Activated naive CD8-positive, alpha-beta T cell treated with anti-CD3 and anti-CD28 coated beads, Interleukin-2, amount 50 U/mL, for 16 hours (primary cell): ENCODE results near the gene ATG3.
A peak's percentile ranks its signal among the peaks of the same experiment; 100 is the strongest.
"Not testable (repeated sequence)": the region's sequence is repeated elsewhere in the genome, so short reads cannot be mapped to it uniquely, and the experiment has no call there.

Experiments
- DNase-seq: peaks from one replicate; pipeline ENCODE4 v3.0.0-alpha.2; 2020; ENCODE audit warnings: low read depth, low spot score

Gene ATG3

GRCh38 chr3:112560721-112561483, 860 bp downstream of the ATG3 start:
- peak; percentile 44 for DNase-seq

GRCh38 chr3:112560307-112560706, 1.5 kb downstream of the ATG3 start:
- no peak for DNase-seq

DNA sequence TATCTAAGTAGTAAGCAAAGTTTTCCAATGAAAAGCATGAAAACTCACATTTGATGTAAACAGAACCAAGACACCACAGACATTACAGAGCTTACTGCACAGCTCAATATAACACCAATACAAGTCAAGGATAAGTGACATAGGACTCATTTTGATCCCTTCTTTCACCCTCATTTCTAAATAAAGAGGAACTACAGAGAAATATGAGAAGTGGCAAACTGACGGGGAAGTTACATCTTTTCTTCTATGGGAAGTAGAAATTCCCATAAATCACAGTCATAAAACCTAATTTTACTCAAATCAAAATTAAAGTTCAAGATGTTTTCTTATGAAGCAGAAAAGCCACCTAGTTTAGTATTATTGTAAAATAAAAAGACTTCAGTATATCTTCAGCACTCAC, 3.8 kb downstream of the ATG3 start:
- no peak for DNase-seq

DNA sequence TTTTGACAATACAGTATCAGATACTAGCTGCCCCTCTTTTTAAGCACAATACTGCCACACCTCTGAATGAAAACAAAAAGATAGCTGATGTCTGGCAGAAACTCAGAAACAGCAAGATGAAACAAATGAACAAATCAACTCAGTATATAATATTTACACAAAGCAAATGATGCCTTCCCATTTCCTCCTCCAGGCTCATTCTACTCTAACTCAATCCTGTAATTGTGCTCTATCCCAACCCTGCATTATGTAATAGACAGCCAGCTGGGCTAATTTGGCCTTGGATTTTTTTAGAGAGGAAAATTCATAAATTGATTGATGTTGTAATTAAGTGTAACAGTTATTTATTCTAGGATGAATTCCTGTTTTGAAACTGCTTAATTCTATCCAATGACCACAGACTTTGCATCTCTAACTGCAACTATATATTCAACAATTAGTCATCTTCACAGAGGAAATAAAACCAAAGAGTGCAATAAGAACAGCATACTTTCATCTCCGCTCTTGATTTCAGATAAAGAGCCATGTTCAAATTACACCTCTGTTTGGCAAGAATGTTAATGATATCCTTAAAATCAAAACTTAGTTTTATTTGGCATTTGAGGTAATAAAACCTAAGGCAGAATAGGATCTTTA, 6.1 kb downstream of the ATG3 start:
- DNase-seq = no peak

- DNase-seq = no peak
Observed at GRCh38 chr3:112550859-112551258, 10.9 kb downstream of the ATG3 start.

- no peak for DNase-seq
Observed at GRCh38 chr3:112546216-112546759, 15.5 kb downstream of the ATG3 start.

GRCh38 chr3:112539825-112540650, 21.7 kb downstream of the ATG3 start:
- DNase-seq = no peak

GRCh38 chr3:112531358-112531781, 30.4 kb downstream of the ATG3 start:
- DNase-seq = no peak

- DNase-seq = no peak
Observed at GRCh38 chr3:112530573-112530972, 31.2 kb downstream of the ATG3 start.

DNA sequence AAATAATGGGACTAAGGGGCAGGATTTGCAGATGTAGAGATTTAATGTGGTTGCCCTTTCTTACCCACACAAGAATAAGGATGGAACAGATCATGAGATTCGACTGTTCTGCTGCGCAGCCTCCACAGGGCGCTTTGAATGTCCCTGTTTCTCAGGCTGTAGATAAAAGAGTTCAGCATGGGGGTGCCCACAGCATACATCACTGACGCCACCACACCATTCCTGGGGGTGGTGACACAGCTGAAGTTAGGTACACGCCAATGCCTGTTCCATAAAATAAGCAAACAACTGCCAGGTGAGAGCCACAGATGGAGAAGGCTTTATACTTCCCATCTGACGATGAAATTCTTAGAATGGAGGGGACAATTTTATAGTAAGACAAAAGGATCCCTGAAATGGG, 37.6 kb downstream of the ATG3 start:
- not testable (repeated sequence) for DNase-seq

GRCh38 chr3:112519424-112520001, 42.2 kb downstream of the ATG3 start:
- DNase-seq = peak; percentile 1

DNA sequence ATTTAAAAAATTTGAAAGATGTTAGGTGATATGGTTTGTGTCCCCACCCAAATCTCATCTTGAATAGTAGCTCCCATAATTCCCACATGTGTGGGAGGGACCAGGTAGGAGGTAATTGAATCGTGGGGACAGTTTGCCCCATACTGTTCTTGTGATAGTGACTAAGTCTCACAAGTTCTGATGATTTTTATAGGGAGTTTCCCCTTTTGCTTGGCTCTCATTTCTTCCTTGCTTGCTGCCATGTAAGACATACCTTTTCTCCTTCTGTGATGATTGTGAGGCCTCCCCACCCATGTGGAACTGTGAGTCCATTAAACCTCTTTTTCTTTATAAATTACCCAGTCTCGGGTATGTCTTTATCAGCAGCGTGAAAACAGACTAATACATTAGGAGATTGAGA, 42.8 kb downstream of the ATG3 start:
- not testable (repeated sequence) for DNase-seq

DNA sequence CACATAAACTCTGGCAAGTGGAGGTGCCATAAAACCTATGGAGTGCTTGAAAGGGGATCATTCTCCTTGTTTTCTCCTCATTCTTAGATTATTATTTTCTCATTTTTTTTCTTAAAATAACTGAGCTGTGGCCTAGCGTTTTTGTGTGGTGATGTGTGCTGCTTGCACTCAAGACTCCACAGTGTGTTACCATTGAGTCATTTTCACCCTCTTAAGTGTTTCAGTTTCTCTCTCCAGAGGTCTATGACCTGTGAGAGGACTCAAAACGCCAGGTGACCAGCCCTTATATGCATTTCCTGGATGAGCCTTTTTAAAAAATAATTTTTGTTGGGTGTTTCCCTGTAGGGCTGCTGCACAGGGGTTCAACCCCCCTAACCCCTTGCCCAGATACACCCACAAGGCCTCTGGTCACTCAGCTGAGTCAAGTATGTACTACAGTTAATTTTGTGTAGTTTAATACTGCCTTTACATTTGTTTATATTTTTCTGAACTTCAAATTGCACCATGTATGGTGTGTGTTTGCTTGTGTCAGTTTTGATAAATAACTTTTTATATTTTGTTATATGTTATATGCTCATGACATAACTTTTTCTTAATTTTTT, 47.1 kb downstream of the ATG3 start:
- no peak for DNase-seq

- no peak for DNase-seq
Observed at GRCh38 chr3:112512320-112512719, 49.4 kb downstream of the ATG3 start.

DNA sequence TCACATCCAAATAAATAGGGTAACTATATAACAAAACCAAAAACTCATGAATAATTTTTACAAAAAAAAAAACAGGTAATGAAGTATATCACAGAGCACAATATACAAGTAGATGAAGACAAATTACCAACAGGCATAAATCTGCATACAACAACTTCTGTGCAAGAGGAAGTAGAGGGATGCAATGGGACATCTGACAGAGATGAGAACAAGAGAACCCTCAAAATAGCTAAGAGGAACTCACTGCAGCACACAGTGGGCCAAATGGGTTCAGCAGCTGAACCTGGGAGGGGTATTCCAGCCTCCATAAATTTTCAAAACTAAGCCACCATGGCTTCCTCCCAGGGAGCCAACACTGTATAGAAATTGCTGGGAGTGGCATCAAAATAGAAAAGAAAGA, 52.9 kb downstream of the ATG3 start:
- DNase-seq = no peak

- no peak for DNase-seq
Observed at GRCh38 chr3:112508261-112508660, 53.5 kb downstream of the ATG3 start.

DNA sequence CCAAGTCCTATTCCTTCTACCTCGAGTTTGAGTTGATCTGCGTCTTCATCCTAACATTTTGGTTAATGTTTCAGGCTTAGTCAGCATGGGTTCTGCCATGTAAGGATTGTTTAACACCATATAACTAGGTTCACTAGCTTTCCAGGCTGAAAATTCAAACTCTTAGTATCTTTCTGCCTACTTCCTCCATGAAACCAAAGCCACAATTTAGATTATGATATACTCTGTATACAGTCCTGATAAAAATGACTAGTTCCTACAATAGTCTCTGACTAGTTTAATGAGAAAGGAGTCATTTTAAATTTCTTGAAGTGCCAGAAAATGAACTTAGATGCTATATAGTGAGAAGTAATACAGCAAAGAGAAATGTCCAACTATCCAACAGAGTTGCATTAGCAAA, 55.9 kb downstream of the ATG3 start:
- DNase-seq = no peak

GRCh38 chr3:112504123-112504522, 57.6 kb downstream of the ATG3 start:
- DNase-seq = no peak

- no peak for DNase-seq
Observed at GRCh38 chr3:112503304-112503972, 58.3 kb downstream of the ATG3 start.

DNA sequence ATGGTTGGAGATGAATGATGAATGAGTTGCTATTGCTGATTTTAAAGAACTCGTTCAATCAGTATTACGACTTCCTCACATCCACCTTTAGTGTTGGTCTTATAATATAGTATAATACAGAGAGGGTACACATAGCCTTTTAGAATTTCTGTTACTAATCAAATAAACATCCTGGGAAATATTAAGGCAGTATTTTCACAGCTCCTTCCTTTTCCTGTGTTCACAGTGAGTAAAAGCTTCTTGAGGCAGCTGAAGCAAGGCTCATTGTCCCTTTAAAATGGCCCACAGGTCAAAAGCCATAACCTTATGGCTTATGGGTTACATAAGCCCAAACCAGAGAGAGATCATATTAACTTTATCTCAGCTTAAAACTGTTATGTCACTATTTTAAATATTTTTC, 61.1 kb downstream of the ATG3 start:
- no peak for DNase-seq
